GM23338 (cell line): ENCODE data around the gene PECR. TPM values are rescaled to one million over a fixed set of nuclear protein-coding genes. Genes with fewer than 3 reads are reported as not detected.

Source experiments
- ATAC-seq: fragments of 200-7000 bp; cut with Tn5 transposase; 3 replicates; pipeline ENCODE4 v1.9.1; 2020
- DNase-seq: peaks from one replicate; pipeline ENCODE4 v3.0.0-alpha.2; 2015; ENCODE audit warnings: low spot score
- H2AFZ ChIP-seq: fragments of 200-600 bp; sonication (generic); 2 replicates; pipeline ENCODE4 v1.8.0; 2016; ENCODE audit warnings: antibody characterized with exemption, mild to moderate bottlenecking, moderate library complexity
- H3F3A ChIP-seq: fragments of 200-600 bp; sonication (generic); replicated peaks from 2 replicates; pipeline ENCODE4 v1.8.0; 2017; ENCODE audit warnings: antibody characterized with exemption, mixed run types, low read depth
- H3K27ac ChIP-seq: fragments of 200-600 bp; sonication (generic); 2 replicates; pipeline ENCODE4 v1.6.1; 2016; ENCODE audit warnings: low read depth
- H3K27me3 ChIP-seq: fragments of 200-600 bp; sonication (generic); 2 replicates; pipeline ENCODE4 v1.8.0; 2016; ENCODE audit warnings: mild to moderate bottlenecking, mixed run types, moderate library complexity; ENCODE audit not compliant: insufficient read depth
- H3K36me3 ChIP-seq: fragments of 200-600 bp; sonication (generic); 2 replicates; pipeline ENCODE4 v1.8.0; 2016; ENCODE audit warnings: mild to moderate bottlenecking; ENCODE audit not compliant: insufficient read depth
- H3K4me1 ChIP-seq: fragments of 200-600 bp; sonication (generic); 2 replicates; pipeline ENCODE4 v1.8.0; 2016; ENCODE audit warnings: mild to moderate bottlenecking, moderate library complexity; ENCODE audit not compliant: insufficient read depth
- H3K4me2 ChIP-seq: fragments of 200-600 bp; sonication (generic); 2 replicates; pipeline ENCODE4 v1.7.1; 2017; ENCODE audit warnings: mixed run types
- H3K4me3 ChIP-seq: fragments of 200-600 bp; sonication (generic); 2 replicates; pipeline ENCODE4 v1.6.1; 2016; ENCODE audit warnings: mixed run types
- H3K79me2 ChIP-seq: fragments of 200-600 bp; sonication (generic); replicated peaks from 2 replicates; pipeline ENCODE4 v1.8.0; 2017; ENCODE audit warnings: mild to moderate bottlenecking; ENCODE audit not compliant: insufficient read depth
- H3K9me2 ChIP-seq: fragments of 200-600 bp; sonication (generic); 2 replicates; pipeline ENCODE4 v1.8.0; 2017; ENCODE audit not compliant: insufficient read depth
- H4K20me1 ChIP-seq: fragments of 200-600 bp; sonication (generic); replicated peaks from 2 replicates; pipeline ENCODE4 v1.8.0; 2017; ENCODE audit warnings: mild to moderate bottlenecking; ENCODE audit not compliant: insufficient read depth
- H3K27ac Mint-ChIP-seq: 2 replicates; pipeline ENCODE4 v1.8.0; 2020; ENCODE audit warnings: inconsistent platforms, mild to moderate bottlenecking, moderate library complexity, mixed read lengths
- H3K27me3 Mint-ChIP-seq: 3 replicates; pipeline ENCODE4 v1.8.0; 2022; ENCODE audit warnings: low read depth, mild to moderate bottlenecking, moderate library complexity, mixed read lengths, inconsistent platforms; ENCODE audit not compliant: insufficient read depth, poor library complexity
- H3K36me3 Mint-ChIP-seq: 3 replicates; pipeline ENCODE4 v1.8.0; 2021; ENCODE audit warnings: low read depth, mild to moderate bottlenecking, inconsistent platforms, moderate library complexity, mixed read lengths
- H3K4me1 Mint-ChIP-seq: 3 replicates; pipeline ENCODE4 v1.8.0; 2020; ENCODE audit warnings: mild to moderate bottlenecking, inconsistent platforms, mixed read lengths
- H3K4me3 Mint-ChIP-seq: 3 replicates; pipeline ENCODE4 v1.8.0; 2021; ENCODE audit warnings: moderate library complexity, mild to moderate bottlenecking, inconsistent platforms, mixed read lengths
- H3K9me3 Mint-ChIP-seq: 3 replicates; pipeline ENCODE4 v1.8.0; 2020; ENCODE audit warnings: moderate library complexity, mild to moderate bottlenecking, inconsistent platforms, mixed read lengths
- EZH2phosphoT487 ChIP-seq: fragments of 200-600 bp; sonication (generic); IDR thresholded peaks from one replicate; pipeline ENCODE4 v1.8.1; 2018; ENCODE audit warnings: antibody characterized with exemption; ENCODE audit not compliant: unreplicated experiment
- NANOG ChIP-seq: IDR thresholded peaks from 2 replicates; pipeline ENCODE4 v1.6.1; 2016; ENCODE audit warnings: antibody characterized with exemption, borderline replicate concordance
- STAT1 ChIP-seq: IDR thresholded peaks from one replicate; pipeline ENCODE4 v1.6.1; 2016; ENCODE audit warnings: antibody characterized with exemption; ENCODE audit not compliant: unreplicated experiment
- ZNF114 ChIP-seq: fragments of 250-450 bp; sonication (Bioruptor Pico); IDR thresholded peaks from 2 replicates; pipeline ENCODE4 v1.5.0; 2020; ENCODE audit warnings: mild to moderate bottlenecking, moderate library complexity
- ZNF331 ChIP-seq: fragments of 250-450 bp; sonication (Bioruptor Pico); IDR thresholded peaks from 2 replicates; pipeline ENCODE4 v1.5.0; 2020; ENCODE audit warnings: low read depth, mild to moderate bottlenecking, moderate library complexity
- polyA plus RNA-seq: library from polyadenylated mRNA; unstranded; fragments of >200 nt; fragmentation: Nextera tagmentation; extraction: Ambion mirVana; gene quantifications from 2 replicates; pipeline ENCODE4 v1.2.1, GENCODE V29; 2016
- total RNA-seq: library from RNA; depleted of rRNA; stranded (reverse); fragments of >200 nt; shearing (Covaris generic); gene quantifications from 2 replicates; pipeline ENCODE4 v1.2.3, GENCODE V29; 2014
- TF ChIP-seq, protein P1 (sequence below), 2 experiments: fragments of 200-600 bp in 1 of 2; sonication (generic) in 1 of 2; conservative IDR thresholded peaks; 2 replicates each; pipeline versions ENCODE4 v1.5.1 to v1.6.1; 2016 to 2017; ENCODE audit warnings: antibody characterized with exemption in 2 of 2, low read depth in 2 of 2, mild to moderate bottlenecking in 2 of 2, moderate library complexity in 1 of 2
- TF ChIP-seq, protein P2 (sequence below): fragments of 250-450 bp; sonication (Bioruptor Pico); IDR thresholded peaks from 2 replicates; pipeline ENCODE4 v1.5.0; 2020; ENCODE audit warnings: mild to moderate bottlenecking, moderate library complexity

PECR gene
- total and polyA plus RNA-seq, 2 experiments from 2014 or later = 12.1 to 15.5 TPM

DNA sequence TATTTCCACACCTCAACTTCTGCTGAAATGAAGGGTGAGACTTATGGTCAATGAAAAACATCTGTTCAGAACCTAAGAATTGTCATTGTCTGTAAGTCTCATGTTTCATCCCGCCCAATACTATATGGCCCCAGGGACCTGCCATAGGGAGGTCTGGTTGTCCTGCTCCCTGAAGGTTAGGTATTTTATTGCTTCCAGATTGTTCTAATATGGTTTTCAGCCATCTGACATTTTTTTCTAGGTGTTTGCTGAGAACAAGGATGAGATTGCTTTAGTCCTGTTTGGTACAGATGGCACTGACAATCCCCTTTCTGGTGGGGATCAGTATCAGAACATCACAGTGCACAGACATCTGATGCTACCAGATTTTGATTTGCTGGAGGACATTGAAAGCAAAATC lies 34.8 kb upstream of the PECR start:
- peaks cover 86% of the 10 kb centered on the region for H3K36me3 ChIP-seq
- peaks cover 99% of the 10 kb centered on the region for H3K36me3 Mint-ChIP-seq
- H3K4me1 ChIP-seq = peaks cover 7% of the 10 kb centered on the region
- H3K9me3 Mint-ChIP-seq = no peaks in the 10 kb centered on the region; the same call in 2 of the 3 replicates
- no peak overlapping the region for H3K4me2 ChIP-seq
- H3K9me2 ChIP-seq = no peaks in the 10 kb centered on the region
- H3K4me3 ChIP-seq = no peak overlapping the region
- H3K4me3 Mint-ChIP-seq = no peak overlapping the region
- peaks cover 30% of the 10 kb centered on the region for H3F3A ChIP-seq
- no peaks in the 10 kb centered on the region for H3K27me3 ChIP-seq
- DNase-seq (no peak), ATAC-seq (no peak)
- H3K27ac Mint-ChIP-seq = peak overlapping the region; percentile 86
- peak overlapping the region; percentile 92 for H3K27ac ChIP-seq
- peaks cover 82% of the 10 kb centered on the region for H3K79me2 ChIP-seq
- peaks cover 37% of the 10 kb centered on the region for H3K4me1 Mint-ChIP-seq
- H2AFZ ChIP-seq = no peak overlapping the region
- peaks cover 12% of the 10 kb centered on the region; the same call in 1 of the 2 replicates for H4K20me1 ChIP-seq
- TF ChIP-seq NANOG = no peak
- TF ChIP-seq, protein P1, sequence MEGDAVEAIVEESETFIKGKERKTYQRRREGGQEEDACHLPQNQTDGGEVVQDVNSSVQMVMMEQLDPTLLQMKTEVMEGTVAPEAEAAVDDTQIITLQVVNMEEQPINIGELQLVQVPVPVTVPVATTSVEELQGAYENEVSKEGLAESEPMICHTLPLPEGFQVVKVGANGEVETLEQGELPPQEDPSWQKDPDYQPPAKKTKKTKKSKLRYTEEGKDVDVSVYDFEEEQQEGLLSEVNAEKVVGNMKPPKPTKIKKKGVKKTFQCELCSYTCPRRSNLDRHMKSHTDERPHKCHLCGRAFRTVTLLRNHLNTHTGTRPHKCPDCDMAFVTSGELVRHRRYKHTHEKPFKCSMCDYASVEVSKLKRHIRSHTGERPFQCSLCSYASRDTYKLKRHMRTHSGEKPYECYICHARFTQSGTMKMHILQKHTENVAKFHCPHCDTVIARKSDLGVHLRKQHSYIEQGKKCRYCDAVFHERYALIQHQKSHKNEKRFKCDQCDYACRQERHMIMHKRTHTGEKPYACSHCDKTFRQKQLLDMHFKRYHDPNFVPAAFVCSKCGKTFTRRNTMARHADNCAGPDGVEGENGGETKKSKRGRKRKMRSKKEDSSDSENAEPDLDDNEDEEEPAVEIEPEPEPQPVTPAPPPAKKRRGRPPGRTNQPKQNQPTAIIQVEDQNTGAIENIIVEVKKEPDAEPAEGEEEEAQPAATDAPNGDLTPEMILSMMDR (conservative IDR thresholded peaks at IDR 0.05; ENCODE audit: low read depth in 2 of 2) = no peak
- TF ChIP-seq ZNF331 = no peak
- TF ChIP-seq EZH2phosphoT487 = no peak
- TF ChIP-seq, protein P2, sequence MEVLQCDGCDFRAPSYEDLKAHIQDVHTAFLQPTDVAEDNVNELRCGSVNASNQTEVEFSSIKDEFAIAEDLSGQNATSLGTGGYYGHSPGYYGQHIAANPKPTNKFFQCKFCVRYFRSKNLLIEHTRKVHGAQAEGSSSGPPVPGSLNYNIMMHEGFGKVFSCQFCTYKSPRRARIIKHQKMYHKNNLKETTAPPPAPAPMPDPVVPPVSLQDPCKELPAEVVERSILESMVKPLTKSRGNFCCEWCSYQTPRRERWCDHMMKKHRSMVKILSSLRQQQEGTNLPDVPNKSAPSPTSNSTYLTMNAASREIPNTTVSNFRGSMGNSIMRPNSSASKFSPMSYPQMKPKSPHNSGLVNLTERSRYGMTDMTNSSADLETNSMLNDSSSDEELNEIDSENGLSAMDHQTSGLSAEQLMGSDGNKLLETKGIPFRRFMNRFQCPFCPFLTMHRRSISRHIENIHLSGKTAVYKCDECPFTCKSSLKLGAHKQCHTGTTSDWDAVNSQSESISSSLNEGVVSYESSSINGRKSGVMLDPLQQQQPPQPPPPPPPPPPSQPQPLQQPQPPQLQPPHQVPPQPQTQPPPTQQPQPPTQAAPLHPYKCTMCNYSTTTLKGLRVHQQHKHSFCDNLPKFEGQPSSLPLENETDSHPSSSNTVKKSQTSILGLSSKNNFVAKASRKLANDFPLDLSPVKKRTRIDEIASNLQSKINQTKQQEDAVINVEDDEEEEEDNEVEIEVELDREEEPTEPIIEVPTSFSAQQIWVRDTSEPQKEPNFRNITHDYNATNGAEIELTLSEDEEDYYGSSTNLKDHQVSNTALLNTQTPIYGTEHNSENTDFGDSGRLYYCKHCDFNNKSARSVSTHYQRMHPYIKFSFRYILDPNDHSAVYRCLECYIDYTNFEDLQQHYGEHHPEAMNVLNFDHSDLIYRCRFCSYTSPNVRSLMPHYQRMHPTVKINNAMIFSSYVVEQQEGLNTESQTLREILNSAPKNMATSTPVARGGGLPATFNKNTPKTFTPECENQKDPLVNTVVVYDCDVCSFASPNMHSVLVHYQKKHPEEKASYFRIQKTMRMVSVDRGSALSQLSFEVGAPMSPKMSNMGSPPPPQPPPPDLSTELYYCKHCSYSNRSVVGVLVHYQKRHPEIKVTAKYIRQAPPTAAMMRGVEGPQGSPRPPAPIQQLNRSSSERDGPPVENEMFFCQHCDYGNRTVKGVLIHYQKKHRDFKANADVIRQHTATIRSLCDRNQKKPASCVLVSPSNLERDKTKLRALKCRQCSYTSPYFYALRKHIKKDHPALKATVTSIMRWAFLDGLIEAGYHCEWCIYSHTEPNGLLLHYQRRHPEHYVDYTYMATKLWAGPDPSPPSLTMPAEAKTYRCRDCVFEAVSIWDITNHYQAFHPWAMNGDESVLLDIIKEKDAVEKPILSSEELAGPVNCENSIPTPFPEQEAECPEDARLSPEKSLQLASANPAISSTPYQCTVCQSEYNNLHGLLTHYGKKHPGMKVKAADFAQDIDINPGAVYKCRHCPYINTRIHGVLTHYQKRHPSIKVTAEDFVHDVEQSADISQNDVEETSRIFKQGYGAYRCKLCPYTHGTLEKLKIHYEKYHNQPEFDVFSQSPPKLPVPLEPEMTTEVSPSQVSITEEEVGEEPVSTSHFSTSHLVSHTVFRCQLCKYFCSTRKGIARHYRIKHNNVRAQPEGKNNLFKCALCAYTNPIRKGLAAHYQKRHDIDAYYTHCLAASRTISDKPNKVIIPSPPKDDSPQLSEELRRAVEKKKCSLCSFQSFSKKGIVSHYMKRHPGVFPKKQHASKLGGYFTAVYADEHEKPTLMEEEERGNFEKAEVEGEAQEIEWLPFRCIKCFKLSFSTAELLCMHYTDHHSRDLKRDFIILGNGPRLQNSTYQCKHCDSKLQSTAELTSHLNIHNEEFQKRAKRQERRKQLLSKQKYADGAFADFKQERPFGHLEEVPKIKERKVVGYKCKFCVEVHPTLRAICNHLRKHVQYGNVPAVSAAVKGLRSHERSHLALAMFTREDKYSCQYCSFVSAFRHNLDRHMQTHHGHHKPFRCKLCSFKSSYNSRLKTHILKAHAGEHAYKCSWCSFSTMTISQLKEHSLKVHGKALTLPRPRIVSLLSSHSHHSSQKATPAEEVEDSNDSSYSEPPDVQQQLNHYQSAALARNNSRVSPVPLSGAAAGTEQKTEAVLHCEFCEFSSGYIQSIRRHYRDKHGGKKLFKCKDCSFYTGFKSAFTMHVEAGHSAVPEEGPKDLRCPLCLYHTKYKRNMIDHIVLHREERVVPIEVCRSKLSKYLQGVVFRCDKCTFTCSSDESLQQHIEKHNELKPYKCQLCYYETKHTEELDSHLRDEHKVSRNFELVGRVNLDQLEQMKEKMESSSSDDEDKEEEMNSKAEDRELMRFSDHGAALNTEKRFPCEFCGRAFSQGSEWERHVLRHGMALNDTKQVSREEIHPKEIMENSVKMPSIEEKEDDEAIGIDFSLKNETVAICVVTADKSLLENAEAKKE (CRISPR knock-in tag) = no peak
- TF ChIP-seq STAT1 = no peak
- TF ChIP-seq ZNF114 (CRISPR knock-in tag) = no peak
- H3K27me3 Mint-ChIP-seq = peaks cover 11% of the 10 kb centered on the region
